Measurements from ENCODE around the gene DDX18. TPM values are rescaled to one million over a fixed set of nuclear protein-coding genes. Genes with fewer than 3 reads are reported as not detected.
"Not testable (repeated sequence)": the region's sequence is repeated elsewhere in the genome, so short reads cannot be mapped to it uniquely, and the experiment has no call there.

Gene DDX18
- total RNA-seq, 1 experiment from 2014 or later: 76.3 TPM

DNA sequence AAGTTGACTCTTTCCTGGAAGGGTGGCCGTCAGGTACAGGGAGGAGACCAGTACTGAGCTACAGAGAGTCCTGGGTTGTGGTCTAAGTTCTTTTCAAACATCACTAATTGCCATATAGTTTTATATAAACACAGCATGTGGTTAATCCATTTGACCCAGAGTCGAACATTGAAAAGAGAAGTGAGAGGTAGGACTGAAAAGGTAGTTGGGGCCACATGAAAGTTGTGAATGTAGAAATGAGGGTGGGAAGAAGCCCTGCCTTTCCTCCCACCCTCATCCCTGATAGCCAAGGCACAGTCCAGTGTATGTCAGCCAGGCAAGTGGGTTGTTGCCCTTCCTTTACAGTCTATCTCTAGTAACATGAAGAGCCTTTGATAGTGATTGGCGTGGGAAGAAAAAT lies 4.4 kb downstream of the DDX18 start:
- no peak overlapping the region for H3K4me3 ChIP-seq
- DNase-seq (ENCODE audit: low read depth in 1 of 2, low spot score in 2 of 2): no peak
- no peak overlapping the region for H3K27ac ChIP-seq
- peaks cover 78% of the 10 kb centered on the region for H3K36me3 ChIP-seq
- no peaks in the 10 kb centered on the region for H3K9me3 ChIP-seq (replicated peaks)
- no peaks in the 10 kb centered on the region for H3K27me3 ChIP-seq (replicated peaks)
- H3K4me1 ChIP-seq (replicated peaks): peaks cover 7% of the 10 kb centered on the region; the same call in 1 of the 2 replicates

DNA sequence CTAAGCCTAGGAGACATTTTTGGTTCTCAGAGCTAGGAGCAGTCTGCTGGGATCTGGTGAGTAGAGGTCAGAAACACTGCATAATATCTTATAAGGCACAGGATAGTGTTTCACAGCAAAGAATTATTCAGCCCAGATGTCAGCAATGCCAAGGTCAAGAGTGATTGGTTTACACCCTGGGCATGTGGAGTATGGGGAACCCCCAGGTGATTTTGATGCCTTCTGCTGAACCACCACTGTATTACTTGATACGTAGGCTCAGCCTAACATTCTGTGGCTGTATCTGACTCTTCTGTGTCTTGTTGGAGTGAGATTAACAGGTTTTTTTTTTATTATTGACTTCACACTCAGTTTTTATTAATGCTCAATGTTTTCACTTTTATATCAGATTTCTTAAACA lies 6.0 kb downstream of the DDX18 start:
- Histone ChIP-seq H3K9me3 (replicated peaks) (no peaks in the 10 kb centered on the region), H3K27me3 (replicated peaks) (no peaks in the 10 kb centered on the region), H3K27ac (no peak overlapping the region), H3K4me3 (no peak overlapping the region), H3K4me1 (replicated peaks) (peaks cover 4% of the 10 kb centered on the region; the same call in 1 of the 2 replicates), H3K36me3 (peaks cover 87% of the 10 kb centered on the region)
- DNase-seq (ENCODE audit: low read depth in 1 of 2, low spot score in 2 of 2): no peak

DNA sequence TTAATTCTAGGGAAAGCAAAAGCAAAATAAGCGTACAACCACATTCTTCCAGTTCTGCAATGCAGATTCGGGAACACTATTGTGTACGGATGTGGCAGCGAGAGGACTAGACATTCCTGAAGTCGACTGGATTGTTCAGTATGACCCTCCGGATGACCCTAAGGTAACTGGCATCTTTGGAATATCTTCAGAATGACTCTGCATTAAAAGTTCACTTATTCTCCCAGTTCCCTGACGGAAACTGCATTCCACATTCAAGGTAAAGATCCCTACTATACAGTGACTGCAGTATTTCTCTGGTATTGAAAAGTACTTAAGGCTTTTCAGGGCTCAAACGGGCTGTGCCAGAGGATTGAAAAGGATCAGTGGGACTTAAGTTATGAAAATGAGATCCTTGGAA lies 10.9 kb downstream of the DDX18 start:
- Histone ChIP-seq H3K36me3 (peaks cover 93% of the 10 kb centered on the region), H3K27ac (no peak overlapping the region), H3K4me3 (no peak overlapping the region), H3K27me3 (replicated peaks) (no peaks in the 10 kb centered on the region), H3K4me1 (replicated peaks) (no peaks in the 10 kb centered on the region), H3K9me3 (replicated peaks) (no peaks in the 10 kb centered on the region)
- DNase-seq (ENCODE audit: low read depth in 1 of 2, low spot score in 2 of 2): no peak

DNA sequence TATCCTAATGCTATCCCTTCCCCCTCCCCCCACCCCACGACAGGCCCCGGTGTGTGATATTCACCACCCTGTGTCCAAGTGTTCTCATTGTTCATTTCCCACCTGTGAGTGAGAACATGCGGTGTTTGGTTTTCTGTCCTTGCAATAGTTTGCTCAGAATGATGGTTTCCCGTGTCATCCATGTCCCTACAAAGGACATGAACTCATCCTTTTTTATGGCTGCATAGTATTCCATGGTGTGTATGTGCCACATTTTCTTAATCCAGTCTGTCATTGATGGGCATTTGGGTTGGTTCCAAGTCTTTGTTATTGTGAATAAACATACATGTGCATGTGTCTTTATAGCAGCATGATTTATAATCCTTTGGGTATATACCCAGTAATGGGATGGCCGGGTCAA lies 13.0 kb downstream of the DDX18 start:
- not testable (repeated sequence) for DNase-seq (ENCODE audit: low read depth in 1 of 2, low spot score in 2 of 2); H3K4me3 ChIP-seq; H3K27me3 ChIP-seq (replicated peaks); H3K27ac ChIP-seq; H3K4me1 ChIP-seq (replicated peaks); H3K9me3 ChIP-seq (replicated peaks)
- H3K36me3 ChIP-seq: peaks cover 85% of the 10 kb centered on the region

DNA sequence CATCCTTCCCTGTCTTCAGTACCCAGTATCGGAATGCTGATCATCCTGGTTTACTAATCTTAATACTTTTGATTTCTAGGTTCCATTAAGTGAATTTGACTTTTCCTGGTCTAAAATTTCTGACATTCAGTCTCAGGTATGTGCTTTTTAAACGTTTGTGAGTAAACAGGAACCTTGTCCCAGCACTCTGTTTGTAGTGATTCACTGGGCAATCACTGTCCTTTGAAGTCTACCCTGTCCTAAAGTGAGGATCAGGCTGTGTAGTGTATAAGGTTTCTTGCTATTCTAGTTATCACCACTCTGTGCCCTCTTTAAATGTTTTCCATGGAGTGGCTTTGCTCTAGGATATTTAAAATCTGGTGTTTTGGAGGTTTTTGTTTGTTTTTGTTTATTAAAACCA lies 14.4 kb downstream of the DDX18 start:
- no peaks in the 10 kb centered on the region for H3K9me3 ChIP-seq (replicated peaks)
- H3K27me3 ChIP-seq (replicated peaks): no peaks in the 10 kb centered on the region
- no peak for DNase-seq (ENCODE audit: low read depth in 1 of 2, low spot score in 2 of 2)
- no peak overlapping the region for H3K27ac ChIP-seq
- H3K4me1 ChIP-seq (replicated peaks): no peaks in the 10 kb centered on the region
- peaks cover 84% of the 10 kb centered on the region for H3K36me3 ChIP-seq
- no peak overlapping the region for H3K4me3 ChIP-seq

DNA sequence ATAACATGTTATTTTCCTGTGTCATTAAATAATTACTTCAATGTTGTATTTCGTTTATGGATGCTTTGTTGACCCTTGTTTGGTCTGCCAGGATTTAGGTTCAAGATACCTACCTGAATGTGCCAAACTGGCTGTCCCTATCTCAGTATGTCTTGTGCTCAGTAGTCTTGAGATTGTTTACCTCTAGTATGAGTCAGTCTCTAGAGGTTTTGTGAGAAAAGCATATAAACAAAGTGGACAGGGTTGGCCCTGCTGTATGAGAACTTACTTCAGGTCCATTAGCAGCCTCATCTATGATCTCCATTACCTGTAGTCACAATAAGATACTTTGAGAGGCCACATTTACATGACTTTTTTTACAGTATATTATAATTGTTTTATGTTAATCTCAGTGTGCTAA lies 17.8 kb downstream of the DDX18 start:
- Histone ChIP-seq H3K4me1 (replicated peaks) (peaks cover 7% of the 10 kb centered on the region), H3K27ac (no peak overlapping the region), H3K4me3 (no peak overlapping the region), H3K36me3 (peaks cover 55% of the 10 kb centered on the region), H3K27me3 (replicated peaks) (no peaks in the 10 kb centered on the region), H3K9me3 (replicated peaks) (no peaks in the 10 kb centered on the region)
- DNase-seq (ENCODE audit: low read depth in 1 of 2, low spot score in 2 of 2): no peak

DNA sequence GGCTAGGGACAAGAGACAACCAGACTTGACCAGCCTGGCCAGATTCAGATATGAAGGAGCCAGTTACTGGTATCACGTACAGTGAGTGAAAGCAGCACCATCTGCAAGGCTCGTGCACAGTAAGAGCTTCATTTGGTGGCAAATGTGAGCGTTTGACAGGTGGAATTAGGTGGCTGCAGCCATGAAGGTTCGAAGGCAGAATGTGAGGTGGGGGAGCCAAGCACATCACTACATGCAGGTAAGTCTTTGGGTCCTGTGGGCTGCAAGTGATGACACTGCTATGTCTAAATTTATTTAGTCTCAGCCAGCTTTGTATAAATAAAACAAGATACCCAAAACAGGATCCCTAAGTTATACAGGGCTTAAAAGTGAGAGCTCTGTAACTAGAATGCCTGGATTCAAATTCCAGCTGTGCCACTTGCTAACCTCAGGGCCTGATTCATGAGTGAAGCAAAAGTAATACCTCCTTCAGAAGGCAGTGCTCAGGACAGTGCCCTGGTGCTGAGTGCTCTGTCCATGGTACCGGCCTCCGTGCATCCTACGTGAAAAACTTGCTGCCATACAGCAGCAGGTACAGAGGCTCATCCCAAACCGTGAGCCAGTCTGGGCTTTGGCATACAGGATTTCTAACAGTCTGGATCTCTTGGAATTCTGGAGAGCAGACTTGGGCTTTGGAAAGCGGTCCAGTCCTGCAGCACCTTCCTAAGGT lies 18.6 kb downstream of the DDX18 start:
- no peak for DNase-seq (ENCODE audit: low read depth in 1 of 2, low spot score in 2 of 2)
- H3K4me3 ChIP-seq: no peak overlapping the region
- peaks cover 7% of the 10 kb centered on the region for H3K4me1 ChIP-seq (replicated peaks)
- peaks cover 48% of the 10 kb centered on the region for H3K36me3 ChIP-seq
- no peaks in the 10 kb centered on the region for H3K9me3 ChIP-seq (replicated peaks)
- no peak overlapping the region for H3K27ac ChIP-seq
- H3K27me3 ChIP-seq (replicated peaks): no peaks in the 10 kb centered on the region

DNA sequence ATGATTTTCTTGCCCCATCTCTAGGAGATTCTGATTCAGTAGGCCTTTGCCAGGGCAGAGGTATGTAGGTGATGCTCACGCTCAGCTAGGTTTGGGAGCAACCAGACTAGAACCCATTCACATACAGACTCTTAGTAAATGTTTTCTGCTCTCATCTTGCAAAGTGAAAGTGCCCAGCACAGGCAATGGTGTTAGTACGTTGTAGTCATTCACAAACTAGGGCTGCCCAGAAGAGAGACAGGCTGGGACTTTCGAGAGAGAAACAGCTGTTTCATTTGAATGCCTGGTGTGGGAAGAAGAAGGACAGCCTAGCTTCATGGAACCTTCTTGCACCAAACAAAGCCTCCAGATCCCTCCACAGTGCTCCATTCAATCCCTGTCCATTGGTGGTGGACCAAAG lies 19.4 kb downstream of the DDX18 start:
- Histone ChIP-seq H3K27me3 (replicated peaks) (no peaks in the 10 kb centered on the region), H3K4me3 (no peak overlapping the region), H3K27ac (no peak overlapping the region), H3K4me1 (replicated peaks) (peaks cover 7% of the 10 kb centered on the region), H3K9me3 (replicated peaks) (no peaks in the 10 kb centered on the region), H3K36me3 (peaks cover 39% of the 10 kb centered on the region)
- DNase-seq (ENCODE audit: low read depth in 1 of 2, low spot score in 2 of 2): no peak

DNA sequence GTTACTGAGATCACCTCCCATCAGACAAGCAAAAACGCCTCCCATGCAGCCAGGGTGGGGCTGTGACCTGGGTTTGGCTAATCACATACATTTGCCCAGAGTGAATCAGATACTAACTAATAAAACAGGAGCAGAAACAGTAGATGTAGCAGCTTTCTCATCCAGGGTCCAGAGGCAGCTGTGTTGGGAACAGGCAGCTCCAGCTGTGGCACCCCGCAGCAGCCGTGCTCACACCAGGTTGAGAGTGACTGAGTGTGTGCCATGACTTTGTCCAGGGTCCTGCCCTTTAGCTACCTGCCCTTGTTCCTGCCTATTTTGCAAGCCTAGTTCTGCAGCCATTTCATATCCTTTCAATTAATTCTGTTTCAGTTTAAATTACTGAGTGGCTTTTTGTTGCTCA lies 20.5 kb downstream of the DDX18 start:
- Histone ChIP-seq H3K27ac (no peak overlapping the region), H3K36me3 (peaks cover 28% of the 10 kb centered on the region)

DNA sequence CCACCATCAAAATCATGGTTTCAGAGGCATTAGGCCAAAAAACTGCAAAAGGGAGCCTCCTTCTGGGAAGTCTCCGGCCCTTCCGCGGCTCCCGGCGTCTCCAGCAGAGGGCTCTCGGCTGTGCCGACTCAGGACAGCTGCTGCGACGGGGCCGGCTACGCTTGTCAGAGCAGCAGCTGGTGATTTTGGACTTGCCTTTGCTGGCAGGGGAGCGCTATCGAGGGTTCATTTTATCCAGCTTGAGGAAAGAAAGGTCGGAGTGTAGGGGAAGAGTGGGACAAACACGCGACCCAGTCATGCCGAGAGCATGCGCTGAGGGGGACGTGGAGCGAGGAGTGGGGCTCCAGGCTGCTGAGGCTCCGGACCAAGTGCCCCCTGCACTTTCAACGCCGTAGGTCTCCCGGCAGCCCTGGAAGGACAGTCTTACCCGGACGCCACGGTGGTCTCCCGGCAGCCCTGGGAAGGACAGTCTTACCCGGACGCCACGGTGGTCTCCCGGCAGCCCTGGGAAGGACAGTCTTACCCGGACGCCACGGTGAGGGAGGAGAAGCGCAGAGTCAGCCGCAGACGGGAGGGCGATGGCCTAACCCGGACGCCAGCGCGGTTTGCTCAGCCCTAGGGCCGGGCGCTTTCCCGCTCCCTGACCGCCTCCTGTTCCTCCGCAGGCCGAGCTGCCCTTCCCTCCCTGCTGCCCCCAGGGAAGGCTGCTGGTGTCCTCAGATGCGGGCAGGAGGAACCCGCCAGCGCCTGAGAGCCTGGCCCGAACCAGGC lies 21.7 kb downstream of the DDX18 start:
- no peaks in the 10 kb centered on the region for H3K9me3 ChIP-seq (replicated peaks)
- H3K27ac ChIP-seq: no peak overlapping the region
- H3K27me3 ChIP-seq (replicated peaks): no peaks in the 10 kb centered on the region
- peak; percentile 62 to 84 for DNase-seq (ENCODE audit: low read depth in 1 of 2, low spot score in 2 of 2)
- H3K4me1 ChIP-seq (replicated peaks): peaks cover 7% of the 10 kb centered on the region
- peak overlapping the region; percentile 24 for H3K4me3 ChIP-seq
- H3K36me3 ChIP-seq: peaks cover 21% of the 10 kb centered on the region

More for the DNA sequence above, 20.5 kb downstream of the DDX18 start:
- Histone ChIP-seq H3K9me3 (replicated peaks) (no peaks in the 10 kb centered on the region), H3K4me3 (no peak overlapping the region), H3K4me1 (replicated peaks) (peaks cover 7% of the 10 kb centered on the region), H3K27me3 (replicated peaks) (no peaks in the 10 kb centered on the region)
- DNase-seq (ENCODE audit: low read depth in 1 of 2, low spot score in 2 of 2): no peak

DNA sequence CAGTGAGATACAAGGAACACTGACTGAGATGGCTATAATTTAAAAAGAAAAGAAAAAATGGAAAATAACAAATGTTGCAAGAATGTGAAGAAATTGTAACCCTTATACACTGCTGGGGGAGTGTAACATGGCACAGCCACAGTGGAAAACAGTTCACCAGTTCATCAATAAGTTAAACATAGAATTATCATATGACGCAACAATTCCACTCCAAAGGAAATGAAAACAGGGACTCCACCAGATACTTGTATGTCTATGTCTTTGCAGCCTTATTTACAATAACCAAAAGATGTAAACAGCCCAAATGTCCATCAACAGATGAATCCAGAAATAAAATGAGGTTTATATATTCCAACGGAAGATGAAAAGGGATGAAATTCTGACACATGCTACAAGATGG lies 30.8 kb downstream of the DDX18 start:
- no peaks in the 10 kb centered on the region for H3K36me3 ChIP-seq
- H3K27ac ChIP-seq: no peak overlapping the region
- DNase-seq (ENCODE audit: low read depth in 1 of 2, low spot score in 2 of 2): no peak
- no peaks in the 10 kb centered on the region for H3K4me1 ChIP-seq (replicated peaks)
- H3K4me3 ChIP-seq: no peak overlapping the region
- H3K27me3 ChIP-seq (replicated peaks): peaks cover 4% of the 10 kb centered on the region; the same call in 1 of the 2 replicates
- no peaks in the 10 kb centered on the region for H3K9me3 ChIP-seq (replicated peaks)

DNA sequence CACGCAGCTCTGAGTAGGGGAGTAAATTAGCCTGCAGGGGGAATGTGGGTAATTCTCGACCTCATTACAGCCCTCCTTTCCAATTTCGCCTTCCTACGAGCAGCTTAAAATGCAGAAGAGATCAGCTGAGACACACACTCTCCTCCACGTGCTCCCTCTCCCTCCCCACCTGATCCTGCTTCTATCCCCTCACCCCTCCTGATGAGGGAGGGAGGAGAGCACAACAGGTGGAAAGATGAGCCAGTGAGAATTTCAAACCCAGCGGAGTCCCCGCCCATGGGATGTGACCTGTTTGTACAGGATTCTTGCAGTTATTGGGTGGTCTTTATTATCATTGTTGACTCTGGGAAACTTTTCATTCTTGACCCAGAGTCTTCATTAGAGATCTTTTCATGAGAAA lies 35.5 kb downstream of the DDX18 start:
- peaks cover under 1% of the 10 kb centered on the region; the same call in 1 of the 2 replicates for H3K4me1 ChIP-seq (replicated peaks)
- no peak overlapping the region for H3K4me3 ChIP-seq
- H3K27me3 ChIP-seq (replicated peaks): 0 out of 2 replicates have a peak, but pooled peaks cover 4% of the 10 kb centered on the region
- H3K27ac ChIP-seq: no peak overlapping the region
- no peaks in the 10 kb centered on the region for H3K9me3 ChIP-seq (replicated peaks)
- DNase-seq (ENCODE audit: low read depth in 1 of 2, low spot score in 2 of 2): no peak
- no peaks in the 10 kb centered on the region for H3K36me3 ChIP-seq

DNA sequence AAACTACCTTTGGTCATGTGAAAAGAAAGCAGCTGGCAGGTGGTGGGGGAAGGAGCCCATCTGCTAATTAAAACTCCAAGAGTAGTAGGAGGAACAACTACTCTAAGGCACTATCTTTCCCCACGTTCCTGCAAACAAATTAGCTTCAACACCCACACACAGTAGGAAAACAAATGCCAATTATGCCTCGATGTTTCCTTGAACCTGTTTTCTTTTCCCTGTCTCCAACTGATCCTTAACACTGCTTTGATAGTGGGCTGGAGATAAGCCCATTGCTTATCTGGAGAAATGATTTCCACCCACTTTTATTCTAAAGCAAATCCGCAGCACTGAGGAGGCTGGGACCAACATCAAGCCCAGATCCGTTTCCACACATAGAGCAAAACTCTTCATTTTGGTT lies 36.0 kb downstream of the DDX18 start:
- H3K36me3 ChIP-seq: no peaks in the 10 kb centered on the region
- no peak for DNase-seq (ENCODE audit: low read depth in 1 of 2, low spot score in 2 of 2)
- H3K4me3 ChIP-seq: no peak overlapping the region
- no peaks in the 10 kb centered on the region for H3K9me3 ChIP-seq (replicated peaks)
- H3K27ac ChIP-seq: no peak overlapping the region
- H3K4me1 ChIP-seq (replicated peaks): peaks cover 5% of the 10 kb centered on the region
- H3K27me3 ChIP-seq (replicated peaks): 0 out of 2 replicates have a peak, but pooled peaks cover 2% of the 10 kb centered on the region

DNA sequence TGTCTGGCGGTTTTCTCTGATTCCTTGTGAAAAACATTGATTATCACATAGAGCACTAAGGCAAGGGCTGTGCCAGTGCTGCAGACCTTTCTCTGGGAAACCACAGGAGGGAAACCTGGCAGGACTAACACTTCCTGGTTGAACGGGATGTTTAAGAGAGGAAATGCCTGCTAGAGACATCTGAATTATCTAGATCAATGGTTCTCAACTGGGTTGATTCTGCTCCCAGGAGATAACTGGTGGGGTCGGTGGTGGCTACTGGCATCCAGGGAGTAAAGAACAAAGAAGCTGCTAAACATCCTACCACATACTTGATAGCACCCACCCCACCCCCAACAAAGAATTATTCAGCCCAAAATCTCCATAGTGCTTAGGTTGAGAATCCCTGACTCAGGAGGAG lies 37.5 kb downstream of the DDX18 start:
- Histone ChIP-seq H3K27me3 (replicated peaks) (no peaks in the 10 kb centered on the region), H3K9me3 (replicated peaks) (no peaks in the 10 kb centered on the region), H3K4me3 (no peak overlapping the region), H3K36me3 (no peaks in the 10 kb centered on the region), H3K27ac (no peak overlapping the region), H3K4me1 (replicated peaks) (peaks cover 17% of the 10 kb centered on the region)
- no peak for DNase-seq (ENCODE audit: low read depth in 1 of 2, low spot score in 2 of 2)

Measured in SJSA1 (cell line).